IMR-90 (cell line): Measurements from ENCODE around the gene MAP1LC3A. TPM values are rescaled to one million over a fixed set of nuclear protein-coding genes. Genes with fewer than 3 reads are reported as not detected.

Experiments
- ATAC-seq: fragments of 200-7000 bp; cut with Tn5 transposase; 2 replicates; pipeline ENCODE4 v1.9.1; 2020; ENCODE audit warnings: low read depth, mild to moderate bottlenecking, moderate library complexity
- BruUV-seq: library from RNA; stranded (reverse); fragments of 400-500 nt; replicated peaks from 2 replicates; lab custom pipeline; 2021; lab: Mats Ljungman, UMichigan
- CTCF ChIA-PET: fragments of 300-600 bp; formaldehyde crosslinking; extraction: SDS; loops from one replicate; lab custom pipeline; 2021; ENCODE audit warnings: antibody characterized with exemption; lab: Yijun Ruan, JAX
- POLR2A ChIA-PET: fragments of 300-600 bp; sonication (Branson Sonifier 250); formaldehyde crosslinking; loops from one replicate; lab custom pipeline; 2022; ENCODE audit warnings: antibody characterized with exemption; ENCODE audit not compliant: unreplicated experiment; lab: Charles Lee
- DNase-seq: peaks from one replicate; pipeline ENCODE4 v3.0.0; 2013
- H2AFZ ChIP-seq: replicated peaks from 2 replicates; pipeline ENCODE3; 2013; ENCODE audit warnings: low read length, mild to moderate bottlenecking; ENCODE audit not compliant: poor library complexity
- H2AK5ac ChIP-seq: 2 replicates; pipeline ENCODE4 v1.6.1; 2013; ENCODE audit warnings: low read depth, low read length, inconsistent platforms
- H2AK9ac ChIP-seq: replicated peaks from 2 replicates; pipeline ENCODE3; 2013; ENCODE audit warnings: mild to moderate bottlenecking, low read depth, low read length, moderate library complexity; ENCODE audit not compliant: poor library complexity
- H2BK120ac ChIP-seq: 2 replicates; pipeline ENCODE4 v1.6.1; 2013; ENCODE audit warnings: low read depth, low read length, inconsistent platforms
- H2BK15ac ChIP-seq: 3 replicates; pipeline ENCODE4 v1.6.1; 2013; ENCODE audit warnings: low read depth, low read length, inconsistent platforms
- H2BK20ac ChIP-seq: 2 replicates; pipeline ENCODE4 v1.6.1; 2013; ENCODE audit warnings: low read depth, mild to moderate bottlenecking, inconsistent platforms, low read length, moderate library complexity
- H2BK5ac ChIP-seq: 2 replicates; pipeline ENCODE4 v1.6.1; 2013; ENCODE audit warnings: mild to moderate bottlenecking, low read depth, low read length, inconsistent platforms; ENCODE audit not compliant: poor library complexity, severe bottlenecking
- H3K14ac ChIP-seq: replicated peaks from 2 replicates; pipeline ENCODE4 v1.6.1; 2013; ENCODE audit warnings: low read depth, low read length, inconsistent platforms
- H3K18ac ChIP-seq: 2 replicates; pipeline ENCODE4 v1.6.1; 2013; ENCODE audit warnings: low read depth, low read length, control low read depth
- H3K23ac ChIP-seq: 2 replicates; pipeline ENCODE4 v1.6.1; 2013; ENCODE audit warnings: low read depth, low read length, inconsistent platforms
- H3K27ac ChIP-seq: 2 replicates; pipeline ENCODE4 v1.5.1; 2013; ENCODE audit warnings: mild to moderate bottlenecking, control low read depth, low read length; ENCODE audit not compliant: insufficient read depth
- H3K27me3 ChIP-seq: 2 replicates; pipeline ENCODE4 v1.6.1; 2013; ENCODE audit warnings: low read length; ENCODE audit not compliant: control insufficient read depth, insufficient read depth
- H3K36me3 ChIP-seq: 2 replicates; pipeline ENCODE4 v1.6.1; 2013; ENCODE audit warnings: low read length, mixed read lengths; ENCODE audit not compliant: control insufficient read depth, insufficient read depth
- H3K4ac ChIP-seq: 2 replicates; pipeline ENCODE4 v1.6.1; 2013; ENCODE audit warnings: low read depth, low read length, inconsistent platforms
- H3K4me1 ChIP-seq: 2 replicates; pipeline ENCODE4 v1.6.1; 2013; ENCODE audit warnings: low read length, mixed read lengths; ENCODE audit not compliant: control insufficient read depth, insufficient read depth
- H3K4me2 ChIP-seq: 2 replicates; pipeline ENCODE4 v1.6.1; 2013; ENCODE audit warnings: low read depth, mild to moderate bottlenecking, control low read depth, low read length, moderate library complexity
- H3K4me3 ChIP-seq: 2 replicates; pipeline ENCODE4 v1.5.1; 2013; ENCODE audit warnings: low read depth, mild to moderate bottlenecking, control low read depth, low read length, moderate library complexity; ENCODE audit not compliant: insufficient read depth
- H3K56ac ChIP-seq: 2 replicates; pipeline ENCODE4 v1.6.1; 2013; ENCODE audit warnings: low read length, inconsistent platforms; ENCODE audit not compliant: insufficient read depth; ENCODE audit errors: extremely low read depth
- H3K79me1 ChIP-seq, 2 experiments: 2 replicates each; pipeline ENCODE4 v1.6.1; 2013; ENCODE audit warnings: low read length in 2 of 2, inconsistent platforms in 1 of 2, low read depth in 1 of 2
- H3K9ac ChIP-seq: 2 replicates; pipeline ENCODE4 v1.6.1; 2013; ENCODE audit warnings: low read depth, low read length, control low read depth
- H3K9me1 ChIP-seq: 2 replicates; pipeline ENCODE4 v1.6.1; 2013; ENCODE audit warnings: low read length, inconsistent platforms; ENCODE audit not compliant: insufficient read depth
- H3K9me3 ChIP-seq: 2 replicates; pipeline ENCODE4 v1.6.1; 2013; ENCODE audit warnings: low read length; ENCODE audit not compliant: control insufficient read depth, insufficient read depth
- H4K20me1 ChIP-seq: 2 replicates; pipeline ENCODE4 v1.6.1; 2013; ENCODE audit warnings: low read length, inconsistent platforms; ENCODE audit not compliant: insufficient read depth
- H4K5ac ChIP-seq: 2 replicates; pipeline ENCODE4 v1.6.1; 2013; ENCODE audit warnings: mild to moderate bottlenecking, low read depth, low read length, control low read depth
- H4K8ac ChIP-seq, 2 experiments: 2 replicates each; pipeline ENCODE4 v1.6.1; 2013; ENCODE audit warnings: low read depth in 2 of 2, low read length in 2 of 2, control low read depth in 1 of 2, inconsistent platforms in 1 of 2
- H4K91ac ChIP-seq: 2 replicates; pipeline ENCODE4 v1.6.1; 2013; ENCODE audit warnings: low read depth, low read length, inconsistent platforms; ENCODE audit not compliant: insufficient read depth
- CHD1 ChIP-seq: IDR thresholded peaks from 2 replicates; pipeline ENCODE4 v1.6.1; 2012; ENCODE audit warnings: low read depth, low read length, improper control_type of control experiment
- NFE2L2 ChIP-seq: fragments of 150-350 bp; IDR thresholded peaks from 2 replicates; pipeline ENCODE4 v1.6.1; 2016; ENCODE audit warnings: low read depth, mild to moderate bottlenecking, low read length
- POLR2A ChIP-seq: IDR thresholded peaks from 2 replicates; pipeline ENCODE4 v1.6.1; 2012; ENCODE audit warnings: mild to moderate bottlenecking, low read depth, low read length
- RAD21 ChIP-seq: IDR thresholded peaks from 2 replicates; pipeline ENCODE4 v1.6.1; 2012; ENCODE audit warnings: low read length, improper control_type of control experiment
- RFX5 ChIP-seq: IDR thresholded peaks from 2 replicates; pipeline ENCODE4 v1.8.0; 2012; ENCODE audit warnings: low read depth, mild to moderate bottlenecking, low read length, moderate library complexity
- WGBS, 2 experiments: methylation state at CpG; one replicate each; pipeline versions ENCODE4 v1.1.5 to v1.1.7; 2013; ENCODE audit warnings: missing lambda C conversion rate in 2 of 2; ENCODE audit not compliant: insufficient read length in 1 of 2; ENCODE audit errors: extremely low coverage in 2 of 2; 5-methylcytosine and 5-hydroxymethylcytosine counted together
- dilution Hi-C: fragments of 300-500 bp; cut with HindIII; formaldehyde crosslinking; loops from one replicate; pipeline ENCODE4 v1.14.3; 2018; ENCODE audit warnings: low sequenced_read_pairs; ENCODE audit not compliant: unreplicated experiment
- in situ Hi-C: fragments of 300-500 bp; cut with MboI; formaldehyde crosslinking; loops from 3 replicates; pipeline ENCODE4 v1.14.3; 2019; ENCODE audit warnings: low sequenced_read_pairs, inconsistent platforms, mixed read lengths
- intact Hi-C: fragments of 100-400 bp; cut with micrococcal nuclease; formaldehyde crosslinking; loops from 2 replicates; pipeline ENCODE4 v1.10.0; 2022
- polyA plus RNA-seq, 3 experiments: library from polyadenylated mRNA; depleted of rRNA; stranded (reverse); fragments of >200 nt; gene quantifications; 2 replicates each; pipeline ENCODE4 v1.2.3, GENCODE V29; 2012; ENCODE audit warnings: low replicate concordance in 1 of 3
- total RNA-seq: library from RNA; depleted of rRNA; stranded (reverse); fragments of >200 nt; gene quantifications from 2 replicates; pipeline ENCODE4 v1.2.3, GENCODE V29; 2012
- TF ChIP-seq, protein P1 (sequence below): fragments of 150-350 bp; IDR thresholded peaks from 2 replicates; pipeline ENCODE4 v1.6.1; 2017; ENCODE audit warnings: mild to moderate bottlenecking, antibody characterized with exemption, low read length, low read depth
- TF ChIP-seq, protein P2 (sequence below): conservative IDR thresholded peaks from 2 replicates; pipeline ENCODE4 v1.5.1; 2012; ENCODE audit warnings: mild to moderate bottlenecking, low read depth, low read length, improper control_type of control experiment

The MAP1LC3A gene
- total and polyA plus RNA-seq, 2 of the 4 experiments (the other 2 are of a cell fraction) = 10.0 to 39.7 TPM

- Histone ChIP-seq H2AFZ (no peak overlapping the region), H3K9ac (no peak overlapping the region), H3K14ac (no peak overlapping the region), H4K8ac (no peak overlapping the region), H2BK120ac (no peak overlapping the region), H3K4me1 (no peaks in the 10 kb centered on the region), H2BK5ac (no peak overlapping the region), H4K91ac (no peak overlapping the region), H3K4me3 (no peak overlapping the region), H3K79me1 (peaks cover 4 to 24% of the 10 kb centered on the region in 2 experiments), H2BK15ac (no peak overlapping the region), H3K36me3 (peaks cover 36% of the 10 kb centered on the region), H3K9me3 (no peaks in the 10 kb centered on the region), H4K20me1 (peaks cover 9% of the 10 kb centered on the region), H2AK5ac (no peak overlapping the region), H4K5ac (no peak overlapping the region), H3K27ac (no peak overlapping the region), H2BK20ac (no peak overlapping the region), H3K23ac (no peak overlapping the region), H2AK9ac (peak overlapping the region; percentile 37), H3K18ac (no peak overlapping the region), H3K56ac (no peak overlapping the region), H3K4ac (no peak overlapping the region), H3K4me2 (no peak overlapping the region), H3K27me3 (no peaks in the 10 kb centered on the region), H3K9me1 (no peaks in the 10 kb centered on the region)
- DNase-seq (no peak), ATAC-seq (no peak)
- no peak for TF ChIP-seq CHD1
- TF ChIP-seq RFX5 = no peak
- TF ChIP-seq, protein P1, sequence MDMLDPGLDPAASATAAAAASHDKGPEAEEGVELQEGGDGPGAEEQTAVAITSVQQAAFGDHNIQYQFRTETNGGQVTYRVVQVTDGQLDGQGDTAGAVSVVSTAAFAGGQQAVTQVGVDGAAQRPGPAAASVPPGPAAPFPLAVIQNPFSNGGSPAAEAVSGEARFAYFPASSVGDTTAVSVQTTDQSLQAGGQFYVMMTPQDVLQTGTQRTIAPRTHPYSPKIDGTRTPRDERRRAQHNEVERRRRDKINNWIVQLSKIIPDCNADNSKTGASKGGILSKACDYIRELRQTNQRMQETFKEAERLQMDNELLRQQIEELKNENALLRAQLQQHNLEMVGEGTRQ = no peak
- TF ChIP-seq, protein P2, sequence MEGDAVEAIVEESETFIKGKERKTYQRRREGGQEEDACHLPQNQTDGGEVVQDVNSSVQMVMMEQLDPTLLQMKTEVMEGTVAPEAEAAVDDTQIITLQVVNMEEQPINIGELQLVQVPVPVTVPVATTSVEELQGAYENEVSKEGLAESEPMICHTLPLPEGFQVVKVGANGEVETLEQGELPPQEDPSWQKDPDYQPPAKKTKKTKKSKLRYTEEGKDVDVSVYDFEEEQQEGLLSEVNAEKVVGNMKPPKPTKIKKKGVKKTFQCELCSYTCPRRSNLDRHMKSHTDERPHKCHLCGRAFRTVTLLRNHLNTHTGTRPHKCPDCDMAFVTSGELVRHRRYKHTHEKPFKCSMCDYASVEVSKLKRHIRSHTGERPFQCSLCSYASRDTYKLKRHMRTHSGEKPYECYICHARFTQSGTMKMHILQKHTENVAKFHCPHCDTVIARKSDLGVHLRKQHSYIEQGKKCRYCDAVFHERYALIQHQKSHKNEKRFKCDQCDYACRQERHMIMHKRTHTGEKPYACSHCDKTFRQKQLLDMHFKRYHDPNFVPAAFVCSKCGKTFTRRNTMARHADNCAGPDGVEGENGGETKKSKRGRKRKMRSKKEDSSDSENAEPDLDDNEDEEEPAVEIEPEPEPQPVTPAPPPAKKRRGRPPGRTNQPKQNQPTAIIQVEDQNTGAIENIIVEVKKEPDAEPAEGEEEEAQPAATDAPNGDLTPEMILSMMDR = no peak
- no peak for TF ChIP-seq NFE2L2
- TF ChIP-seq POLR2A = no peak
- TF ChIP-seq RAD21 = no peak
- dilution Hi-C loops = no loop called here
- in situ Hi-C loops = no loop called here
- ChIA-PET POLR2A (no interaction called here), CTCF (no interaction called here)
- BruUV-seq = no TSS peak
- intact Hi-C loops = no loop called here
- 81% methylated on average over 6 of the region's 16 CpGs; no CpG with 5 or more reads in 1 of the 2 experiments for WGBS, 2 experiments
Observed at GRCh38 chr20:34541917-34542316, 16.6 kb upstream of the MAP1LC3A start.
